ENCODE measurements around the gene SLC5A6. TPM values are rescaled to one million over a fixed set of nuclear protein-coding genes. Genes with fewer than 3 reads are reported as not detected.

Gene SLC5A6
- total and polyA plus RNA-seq, 7 donors, result 2.4 to 26.7 (median 11.1) TPM

DNA sequence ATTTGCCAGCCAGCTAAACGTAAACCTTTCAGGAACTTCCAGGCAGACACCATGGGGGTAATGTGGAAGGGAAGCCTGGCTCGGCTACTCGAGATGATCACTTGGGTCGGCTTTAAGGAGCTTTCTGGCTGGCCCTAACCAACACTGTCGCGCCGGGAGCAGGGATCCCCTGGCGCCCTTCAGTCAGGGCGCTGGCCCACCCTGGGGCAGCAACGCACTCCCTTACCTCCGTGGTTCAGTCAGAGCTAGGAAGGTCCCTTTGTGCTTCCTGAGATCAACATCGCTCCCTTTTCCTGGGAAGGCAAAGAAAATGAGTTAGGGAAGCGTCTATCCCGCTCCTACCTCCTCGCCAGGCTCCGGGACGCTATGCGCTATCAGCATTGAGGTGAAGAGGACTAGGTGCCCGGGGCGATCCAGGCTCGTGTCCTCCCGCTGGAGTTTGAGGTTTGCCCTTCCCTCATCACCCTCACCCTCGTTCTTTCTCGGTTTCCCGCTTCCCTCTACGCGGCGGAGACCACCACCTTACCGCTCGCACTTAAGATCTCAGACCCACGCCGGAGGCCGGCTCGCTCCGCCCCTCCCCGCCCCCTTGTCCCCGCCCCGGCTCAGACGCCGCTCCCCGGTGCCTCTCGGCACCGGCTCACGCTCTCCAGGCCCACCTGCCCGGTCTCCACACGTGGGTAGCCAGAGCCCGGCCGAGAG is 676 bp downstream of the SLC5A6 start:
- peaks cover 0 to 25% (median 16%) of the 10 kb centered on the region in 4 donors for H3K4me1 ChIP-seq
- H3K36me3 ChIP-seq, result peaks cover 0 to 43% (median 16%) of the 10 kb centered on the region in 4 donors
- WGBS, 2 donors, result 2 to 3% methylated on average over 48 of the region's 48 CpGs
- no peak for DNase-seq
- H3K9me3 ChIP-seq, result no peaks in the 10 kb centered on the region
- intact Hi-C loops (cut with DNase I), result loop anchor here (2.0 to 10.0 kb wide), 5 partner anchors 79 to 283 kb away; partner anchors contain the start of genes FNDC4, GCKR, GTF3C2 and KHK
- H3K27me3 ChIP-seq, result no peaks in the 10 kb centered on the region
- no peak for TF ChIP-seq POLR2A (IDR thresholded peaks at IDR 0.05)
- no peak for TF ChIP-seq EP300 (IDR thresholded peaks at IDR 0.05)
- TF ChIP-seq POLR2AphosphoS5 (IDR thresholded peaks at IDR 0.05), result no peak
- TF ChIP-seq, protein P1, sequence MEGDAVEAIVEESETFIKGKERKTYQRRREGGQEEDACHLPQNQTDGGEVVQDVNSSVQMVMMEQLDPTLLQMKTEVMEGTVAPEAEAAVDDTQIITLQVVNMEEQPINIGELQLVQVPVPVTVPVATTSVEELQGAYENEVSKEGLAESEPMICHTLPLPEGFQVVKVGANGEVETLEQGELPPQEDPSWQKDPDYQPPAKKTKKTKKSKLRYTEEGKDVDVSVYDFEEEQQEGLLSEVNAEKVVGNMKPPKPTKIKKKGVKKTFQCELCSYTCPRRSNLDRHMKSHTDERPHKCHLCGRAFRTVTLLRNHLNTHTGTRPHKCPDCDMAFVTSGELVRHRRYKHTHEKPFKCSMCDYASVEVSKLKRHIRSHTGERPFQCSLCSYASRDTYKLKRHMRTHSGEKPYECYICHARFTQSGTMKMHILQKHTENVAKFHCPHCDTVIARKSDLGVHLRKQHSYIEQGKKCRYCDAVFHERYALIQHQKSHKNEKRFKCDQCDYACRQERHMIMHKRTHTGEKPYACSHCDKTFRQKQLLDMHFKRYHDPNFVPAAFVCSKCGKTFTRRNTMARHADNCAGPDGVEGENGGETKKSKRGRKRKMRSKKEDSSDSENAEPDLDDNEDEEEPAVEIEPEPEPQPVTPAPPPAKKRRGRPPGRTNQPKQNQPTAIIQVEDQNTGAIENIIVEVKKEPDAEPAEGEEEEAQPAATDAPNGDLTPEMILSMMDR (IDR thresholded peaks at IDR 0.05), result no peak
- peak overlapping the region; percentile 60 to 77 (median 74) for H3K4me3 ChIP-seq
- H3K27ac ChIP-seq, result peak overlapping the region; percentile 92 to 95 (median 94)

DNA sequence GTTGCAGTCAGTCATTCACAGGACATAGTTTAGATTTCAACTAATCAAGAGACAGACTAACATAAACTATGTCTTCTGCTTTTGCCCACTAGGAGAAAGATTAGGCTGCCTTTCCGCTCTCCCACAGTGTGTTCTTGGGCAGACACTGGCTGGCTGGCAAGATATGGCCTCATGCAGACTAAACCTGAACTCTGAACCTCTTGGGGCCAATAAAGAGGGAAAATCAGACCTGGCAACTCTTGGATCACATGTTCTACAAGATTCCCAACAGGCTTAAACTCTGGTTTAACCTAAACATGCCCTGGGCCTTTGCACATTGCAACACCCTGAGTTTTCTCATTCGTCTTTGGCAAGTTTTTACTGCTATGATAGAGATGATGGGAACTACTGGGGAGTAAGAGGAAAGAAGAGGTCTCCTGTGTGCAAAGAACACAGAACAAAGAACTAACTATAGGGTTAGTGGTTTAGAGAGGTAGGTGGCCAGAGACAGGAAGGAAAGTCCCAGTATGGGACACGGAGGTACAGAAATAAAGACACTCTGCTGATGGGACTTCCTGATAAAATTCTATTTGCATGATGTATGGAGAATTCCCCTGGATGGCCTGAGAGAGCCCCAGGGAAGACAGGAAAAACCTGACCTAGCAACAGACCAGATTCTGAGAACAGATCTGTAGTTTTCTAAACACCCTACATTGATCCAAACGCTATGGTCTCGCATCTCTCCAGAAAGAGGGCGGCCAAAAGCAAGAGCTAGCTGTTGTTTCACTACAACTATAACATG is 2.3 kb downstream of the SLC5A6 start:
- no peaks in the 10 kb centered on the region for H3K9me3 ChIP-seq
- H3K27me3 ChIP-seq, result no peaks in the 10 kb centered on the region
- 66 to 78% methylated on average over 6 of the region's 6 CpGs for WGBS, 2 donors
- peaks cover 5 to 49% (median 26%) of the 10 kb centered on the region in 4 donors for H3K36me3 ChIP-seq
- no peak for TF ChIP-seq POLR2A (IDR thresholded peaks at IDR 0.05)
- no peak for TF ChIP-seq POLR2AphosphoS5 (IDR thresholded peaks at IDR 0.05)
- TF ChIP-seq EP300 (IDR thresholded peaks at IDR 0.05), result no peak
- TF ChIP-seq, protein P1 (IDR thresholded peaks at IDR 0.05), result no peak
- H3K4me1 ChIP-seq, result peaks cover 0 to 22% (median 16%) of the 10 kb centered on the region in 4 donors
- peak; percentile 2 for DNase-seq
- intact Hi-C loops (cut with DNase I), result loop anchor here (2.0 to 10.0 kb wide), 5 partner anchors 77 to 285 kb away; partner anchors contain the start of genes FNDC4, GCKR, GTF3C2 and KHK
- H3K4me3 ChIP-seq, result no peak overlapping the region
- H3K27ac ChIP-seq, result no peak overlapping the region

DNA sequence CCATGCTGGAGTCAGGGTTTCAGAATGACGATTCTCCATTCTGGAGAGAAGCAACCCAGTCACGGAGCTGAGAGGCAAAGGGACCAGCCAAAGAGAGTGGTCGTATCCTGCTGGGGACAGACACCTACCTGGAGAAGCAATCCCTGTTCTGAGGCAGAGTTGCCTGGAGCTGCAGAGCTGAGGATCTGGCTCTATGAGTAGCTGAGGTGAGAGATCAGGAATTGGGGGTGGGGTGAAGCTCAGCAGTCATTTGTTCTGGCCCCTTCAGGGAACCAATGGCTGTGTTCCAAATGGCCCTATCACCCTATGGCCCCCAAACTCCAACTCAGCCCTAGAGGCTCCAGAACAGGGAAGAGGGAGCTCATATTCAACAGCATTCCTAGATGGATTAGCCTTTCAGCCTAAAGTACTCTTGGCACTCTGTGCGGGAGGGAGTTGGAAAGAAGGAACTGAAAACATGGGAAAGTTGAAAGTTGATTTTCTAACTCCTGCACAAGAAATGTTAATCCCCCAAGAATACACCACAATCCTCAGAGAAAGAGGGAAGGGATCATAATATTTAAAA is 3.5 kb downstream of the SLC5A6 start:
- Histone ChIP-seq H3K27ac (no peak overlapping the region), H3K27me3 (no peaks in the 10 kb centered on the region), H3K4me3 (no peak overlapping the region), H3K9me3 (no peaks in the 10 kb centered on the region), H3K4me1 (peaks cover 0 to 18% (median 13%) of the 10 kb centered on the region in 4 donors), H3K36me3 (peaks cover 8 to 61% (median 32%) of the 10 kb centered on the region in 4 donors)
- 92 to 94% methylated on average over 4 of the region's 4 CpGs for WGBS, 2 donors
- TF ChIP-seq POLR2AphosphoS5 (IDR thresholded peaks at IDR 0.05), result no peak
- no peak for TF ChIP-seq POLR2A (IDR thresholded peaks at IDR 0.05)
- TF ChIP-seq, protein P1 (IDR thresholded peaks at IDR 0.05), result no peak
- TF ChIP-seq EP300 (IDR thresholded peaks at IDR 0.05), result no peak
- intact Hi-C loops (cut with DNase I), result no loop called here
- DNase-seq, result peak; percentile 26

DNA sequence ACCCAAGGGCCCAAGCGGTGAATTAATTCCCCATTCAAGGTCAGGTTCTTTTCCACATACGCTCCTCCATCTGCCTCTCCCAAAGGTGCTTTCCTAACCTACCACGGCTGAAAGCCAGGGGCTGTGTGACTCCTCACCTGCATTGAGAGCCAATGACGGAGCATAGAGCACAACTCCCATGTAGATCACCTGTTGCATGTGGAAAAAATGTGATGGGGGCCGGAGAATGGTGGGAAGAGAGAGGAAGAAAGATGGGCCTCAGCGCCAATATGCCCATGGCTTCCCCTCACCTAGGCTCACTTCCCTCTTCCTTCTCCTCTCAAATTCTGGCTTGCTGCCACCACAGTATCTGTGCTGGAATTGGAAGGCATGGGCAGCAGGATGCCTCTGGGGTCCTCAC is 5.7 kb downstream of the SLC5A6 start:
- WGBS, 2 donors, result 96% methylated on average over 6 of the region's 6 CpGs
- H3K27me3 ChIP-seq, result no peaks in the 10 kb centered on the region
- no peak for TF ChIP-seq EP300 (IDR thresholded peaks at IDR 0.05)
- TF ChIP-seq POLR2AphosphoS5 (IDR thresholded peaks at IDR 0.05), result no peak
- TF ChIP-seq, protein P1 (IDR thresholded peaks at IDR 0.05), result no peak
- TF ChIP-seq POLR2A (IDR thresholded peaks at IDR 0.05), result no peak
- H3K4me3 ChIP-seq, result no peak overlapping the region
- peaks cover 0 to 6% (median 3%) of the 10 kb centered on the region in 4 donors for H3K4me1 ChIP-seq
- H3K27ac ChIP-seq, result no peak overlapping the region
- peaks cover 8 to 78% (median 39%) of the 10 kb centered on the region in 4 donors for H3K36me3 ChIP-seq
- peak; percentile 28 for DNase-seq
- H3K9me3 ChIP-seq, result no peaks in the 10 kb centered on the region
- intact Hi-C loops (cut with DNase I), result no loop called here

Measured in sigmoid colon (tissue), 7 donors.